ENCODE data around the gene SMTNL2.

Gene SMTNL2

DNA sequence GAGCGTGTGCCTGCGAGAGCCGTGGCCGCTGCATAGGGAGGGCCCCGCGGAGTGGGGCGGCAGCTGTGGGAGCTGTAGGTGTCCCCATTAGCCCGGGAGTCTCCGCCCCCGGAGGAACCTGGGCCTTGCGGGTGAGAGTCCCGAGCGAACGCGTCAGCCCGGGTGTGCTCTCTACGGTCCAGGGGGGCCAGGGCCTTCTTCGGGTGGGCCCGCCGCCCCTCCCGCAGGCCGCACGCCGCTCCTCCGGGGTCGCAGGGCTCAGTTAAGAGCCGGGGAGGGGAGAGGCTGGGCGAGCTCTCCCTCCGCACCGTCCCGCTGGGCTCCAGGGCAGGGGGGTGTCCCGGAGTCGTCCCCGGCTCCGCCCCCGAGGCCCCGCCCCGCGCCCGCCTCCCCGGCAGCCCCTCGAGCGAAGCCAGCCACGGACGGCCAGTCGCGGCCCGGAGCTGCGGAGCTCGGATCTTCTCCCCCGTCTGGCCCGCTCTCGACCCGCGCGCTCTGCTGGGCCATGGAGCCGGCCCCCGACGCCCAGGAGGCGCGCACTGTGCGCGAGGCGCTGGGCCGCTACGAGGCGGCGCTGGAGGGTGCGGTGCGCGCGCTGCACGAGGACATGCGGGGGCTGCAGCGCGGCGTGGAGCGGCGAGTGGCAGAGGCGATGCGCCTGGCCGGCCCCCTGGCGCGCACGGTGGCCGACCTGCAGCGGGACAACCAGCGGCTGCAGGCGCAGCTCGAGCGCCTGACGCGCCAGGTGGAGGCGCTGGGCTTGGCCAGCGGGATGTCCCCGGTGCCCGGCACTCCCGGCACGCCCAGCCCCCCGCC is at the start of gene SMTNL2:
Gene SMTNL2 (plus strand): TSS at position 429 of the 816 bp plus-strand sequence. CDS start 77 bp downstream, at position 506.
- DNase-seq (ENCODE audit: low read depth in 1 of 2, low spot score in 1 of 2) = no peak

DNA sequence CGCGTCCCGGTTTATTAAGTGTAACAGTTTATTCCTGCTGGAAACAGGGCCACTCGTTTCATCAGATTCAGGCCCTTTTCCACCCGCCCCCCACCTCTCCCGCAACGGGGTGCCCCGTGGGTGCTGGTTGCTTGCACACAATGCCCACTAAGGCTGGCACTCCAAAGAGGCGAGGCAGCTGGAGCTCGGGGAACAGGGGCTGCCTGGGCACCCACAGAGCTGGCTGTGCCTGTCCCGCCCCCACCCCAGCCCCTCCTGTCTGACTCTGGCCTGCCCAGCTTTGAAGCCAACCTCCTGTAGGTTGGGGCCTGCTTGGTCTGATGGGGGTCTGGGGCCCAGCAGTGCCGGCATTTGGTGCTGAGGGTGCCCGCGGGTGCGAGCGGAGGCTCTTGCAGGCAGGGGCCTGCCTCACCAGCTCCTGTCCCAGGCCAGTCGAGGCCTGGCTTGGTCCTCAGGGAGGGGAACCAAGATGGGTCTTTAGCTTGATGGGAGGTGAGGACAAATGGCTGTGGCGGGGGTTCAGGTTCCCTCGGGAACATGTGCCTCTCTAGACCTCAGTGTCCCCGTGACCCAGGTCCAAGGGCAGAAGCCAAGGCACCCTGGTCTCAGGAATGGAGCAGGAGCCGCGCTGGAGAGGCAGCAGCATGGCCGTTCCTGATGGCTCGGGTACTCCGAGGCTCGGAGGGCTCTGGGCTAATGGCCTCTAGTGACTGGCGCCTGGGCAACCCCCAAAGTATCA is 49.2 kb upstream of the SMTNL2 start:
- no peak for DNase-seq (ENCODE audit: low read depth in 1 of 2, low spot score in 1 of 2)

DNA sequence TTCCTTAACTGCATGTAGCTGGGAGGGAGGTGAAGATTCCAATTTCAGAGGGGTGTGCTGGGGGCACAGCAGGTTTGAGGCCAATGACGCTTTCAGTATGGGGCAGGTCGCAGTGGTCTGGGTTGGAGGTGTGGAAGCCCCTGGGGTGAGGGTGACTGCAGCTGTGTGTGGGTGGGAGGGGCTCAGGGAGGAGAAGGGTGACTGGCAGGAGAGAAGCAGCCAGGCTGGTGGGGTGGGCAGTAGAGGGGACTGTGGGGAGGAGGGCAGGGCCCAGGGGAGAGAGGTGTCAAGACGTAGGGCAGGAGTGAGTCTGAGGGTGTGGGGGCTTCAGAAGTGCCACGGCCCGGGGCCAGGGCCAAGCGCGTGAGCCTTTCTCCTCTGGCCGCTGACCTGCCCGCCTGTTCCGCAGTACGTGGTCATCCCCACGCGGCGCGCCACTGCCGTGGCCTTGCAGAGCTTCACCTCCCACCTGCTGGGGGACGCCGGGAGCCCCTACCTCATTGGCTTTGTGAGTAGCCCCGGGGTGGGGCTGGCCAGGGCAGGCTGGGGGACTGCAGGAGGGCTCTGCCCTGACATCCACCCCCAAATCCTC is 48.6 kb upstream of the SMTNL2 start:
- no peak for DNase-seq (ENCODE audit: low read depth in 1 of 2, low spot score in 1 of 2)

DNA sequence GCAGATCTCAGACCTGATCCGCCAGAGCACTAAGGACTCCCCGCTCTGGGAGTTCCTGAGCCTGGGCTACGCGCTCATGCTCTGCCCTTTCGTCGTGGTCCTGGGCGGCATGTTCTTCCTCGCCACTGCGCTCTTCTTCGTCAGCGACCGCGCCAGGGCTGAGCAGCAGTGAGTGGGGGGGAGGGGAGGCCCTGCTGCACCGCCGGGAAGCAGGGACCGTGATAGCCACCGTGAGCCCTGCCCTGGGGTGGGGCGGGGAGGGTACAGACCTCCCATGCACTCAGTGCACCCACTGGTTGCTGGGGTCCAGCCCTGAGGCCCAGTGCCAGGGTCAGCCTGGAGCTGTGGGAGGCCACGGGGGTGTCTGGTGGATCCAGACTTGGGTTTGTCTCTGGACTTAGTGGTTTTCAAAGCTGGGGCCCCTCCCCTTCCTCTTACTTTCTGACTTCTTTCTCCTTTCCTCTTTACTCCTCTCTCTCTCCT is 48.0 kb upstream of the SMTNL2 start:
- no peak for DNase-seq (ENCODE audit: low read depth in 1 of 2, low spot score in 1 of 2)

DNA sequence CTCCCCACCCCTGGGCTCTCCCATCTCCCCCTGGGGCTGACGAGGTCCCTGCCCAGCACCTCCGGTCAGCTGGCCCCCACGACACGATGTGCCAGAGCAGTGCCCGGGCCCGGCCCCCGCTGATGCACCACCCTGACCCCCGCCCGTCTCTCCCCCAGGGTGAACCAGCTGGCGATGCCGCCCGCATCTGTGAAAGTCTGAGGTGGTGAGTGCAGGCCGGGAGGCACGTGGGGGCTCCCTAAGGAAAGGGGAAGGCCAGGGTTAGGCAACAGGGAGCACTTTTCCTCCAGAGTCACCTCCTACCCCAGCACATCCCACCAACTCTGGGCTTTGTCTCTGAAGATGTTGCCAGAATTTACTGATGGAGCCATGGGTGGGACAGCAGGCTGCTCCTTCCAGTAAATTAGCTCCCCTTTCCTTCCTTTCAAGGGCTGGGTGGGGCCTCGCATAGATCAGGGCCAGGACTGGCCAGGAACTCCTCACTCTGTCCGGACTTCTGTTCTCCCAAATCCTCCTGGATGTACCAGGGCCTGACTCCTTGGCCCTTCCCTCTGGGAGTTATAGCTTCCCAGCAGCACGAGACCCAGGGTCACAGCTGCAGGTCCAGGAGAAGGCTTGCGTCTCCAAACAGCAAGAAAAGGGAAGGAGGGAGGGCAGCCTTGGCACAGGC is 47.5 kb upstream of the SMTNL2 start:
- no peak for DNase-seq (ENCODE audit: low read depth in 1 of 2, low spot score in 1 of 2)

DNA sequence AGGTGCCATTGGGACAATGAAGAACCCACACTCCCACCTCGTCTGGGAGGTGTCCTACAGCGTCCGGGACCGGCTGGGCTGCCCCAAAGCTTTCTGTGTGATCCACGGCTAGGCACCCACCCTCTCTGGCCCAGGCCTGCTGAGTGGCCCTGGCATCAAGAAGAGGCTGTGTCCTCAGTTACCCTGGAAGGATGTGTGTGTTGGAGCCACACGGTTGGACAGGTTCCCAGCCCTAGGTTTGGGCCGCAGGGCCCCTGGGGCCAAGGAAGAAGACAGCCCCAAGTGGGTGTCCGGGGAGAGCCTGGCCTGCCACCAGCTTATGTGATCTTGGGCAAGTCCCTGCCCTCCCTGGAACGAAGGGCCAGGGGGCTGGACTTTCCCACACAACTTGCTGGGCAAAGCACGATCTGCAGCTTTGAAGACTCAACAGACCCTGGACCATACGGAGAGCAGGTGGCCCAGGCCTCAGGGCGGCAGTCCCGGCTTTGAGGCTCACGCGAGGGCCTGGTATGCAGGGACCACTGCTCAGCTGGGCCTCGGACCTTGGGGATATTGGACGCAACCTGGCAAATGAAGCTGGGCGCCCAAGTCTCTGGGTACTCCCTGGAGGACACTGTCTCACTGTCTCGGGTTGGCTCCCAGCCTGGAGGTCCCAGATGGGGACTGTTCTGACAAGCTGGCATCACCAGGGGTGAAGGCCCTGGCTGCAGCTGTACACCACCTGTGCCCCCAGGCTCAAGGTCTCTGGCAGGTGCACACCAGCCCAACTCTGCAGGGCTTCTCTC is 46.7 kb upstream of the SMTNL2 start:
- DNase-seq (ENCODE audit: low read depth in 1 of 2, low spot score in 1 of 2) = no peak

GRCh38 chr17:4538236-4539002 is 45.9 kb upstream of the SMTNL2 start:
- DNase-seq (ENCODE audit: low read depth in 1 of 2, low spot score in 1 of 2) = no peak

- no peak for DNase-seq (ENCODE audit: low read depth in 1 of 2, low spot score in 1 of 2)
Observed at GRCh38 chr17:4539025-4539424, 45.3 kb upstream of the SMTNL2 start.

GRCh38 chr17:4539576-4540223 is 44.6 kb upstream of the SMTNL2 start:
- DNase-seq (ENCODE audit: low read depth in 1 of 2, low spot score in 1 of 2) = no peak

GRCh38 chr17:4540224-4540651 is 44.1 kb upstream of the SMTNL2 start:
- no peak for DNase-seq (ENCODE audit: low read depth in 1 of 2, low spot score in 1 of 2)

DNA sequence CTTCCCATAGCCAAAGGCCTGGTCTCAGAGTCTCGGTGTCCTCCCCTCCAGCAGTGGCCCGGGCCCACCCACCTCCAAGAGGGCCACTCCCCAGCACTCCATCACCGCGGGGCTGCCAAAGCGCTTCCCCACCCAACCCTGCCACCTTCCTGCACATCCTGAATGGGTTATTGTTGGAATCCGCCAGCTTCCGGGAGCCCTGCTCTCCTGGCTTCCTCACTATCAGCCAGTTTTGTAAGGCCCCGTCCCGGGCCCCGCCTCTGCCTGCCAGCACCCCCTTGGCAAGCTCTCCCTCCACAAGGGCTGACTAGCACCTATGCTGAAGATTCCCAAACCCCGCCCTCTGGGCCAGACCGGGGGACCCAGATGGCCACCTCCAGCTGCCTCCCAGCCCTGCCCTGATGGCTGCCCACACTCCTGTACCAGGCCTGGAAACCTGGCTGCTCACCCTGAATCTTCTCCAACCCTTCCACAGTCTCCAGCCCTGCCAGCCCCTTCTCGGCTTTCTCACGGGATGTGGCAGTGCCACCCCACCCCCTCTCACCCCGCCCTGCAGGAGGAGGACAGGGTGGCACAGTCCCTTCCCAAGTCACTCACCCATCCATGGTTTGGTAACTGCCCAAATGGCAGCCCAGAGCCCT is 43.5 kb upstream of the SMTNL2 start:
- no peak for DNase-seq (ENCODE audit: low read depth in 1 of 2, low spot score in 1 of 2)

DNA sequence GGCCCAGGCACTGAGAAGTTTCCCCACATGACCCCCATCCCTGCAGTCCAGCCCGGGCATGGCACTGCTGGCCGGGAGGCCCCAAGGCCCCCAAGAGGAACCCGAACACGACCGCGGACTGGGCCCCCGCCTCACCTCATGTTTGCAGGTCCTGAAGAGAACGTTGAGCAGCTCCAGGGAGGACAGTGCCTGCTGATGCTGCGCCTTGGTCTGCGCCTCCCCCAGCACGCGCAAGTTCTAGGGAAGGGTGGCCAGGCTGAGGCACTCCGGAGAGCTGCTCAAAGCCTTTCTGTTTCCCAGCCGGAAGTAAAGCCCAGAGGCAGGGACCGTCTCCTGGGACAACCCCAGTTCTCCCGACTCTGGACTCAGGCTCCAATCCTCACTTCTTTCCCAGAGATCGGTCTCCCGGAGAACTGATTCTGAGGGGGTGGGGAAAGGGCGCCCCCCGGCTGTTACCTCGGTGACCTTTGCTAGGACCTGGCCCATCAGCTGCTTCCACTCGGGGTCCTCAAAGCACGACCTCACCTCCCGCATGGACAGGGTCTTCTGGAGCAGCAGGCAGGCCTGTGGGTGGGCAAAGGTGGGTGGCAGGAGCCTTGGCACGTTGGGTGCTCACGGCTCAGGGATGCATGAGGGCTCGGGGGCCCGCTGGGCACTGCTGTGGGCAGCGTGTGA is 42.9 kb upstream of the SMTNL2 start:
- DNase-seq (ENCODE audit: low read depth in 1 of 2, low spot score in 1 of 2) = no peak

- no peak for DNase-seq (ENCODE audit: low read depth in 1 of 2, low spot score in 1 of 2)
Observed at GRCh38 chr17:4542003-4542725, 42.2 kb upstream of the SMTNL2 start.

DNA sequence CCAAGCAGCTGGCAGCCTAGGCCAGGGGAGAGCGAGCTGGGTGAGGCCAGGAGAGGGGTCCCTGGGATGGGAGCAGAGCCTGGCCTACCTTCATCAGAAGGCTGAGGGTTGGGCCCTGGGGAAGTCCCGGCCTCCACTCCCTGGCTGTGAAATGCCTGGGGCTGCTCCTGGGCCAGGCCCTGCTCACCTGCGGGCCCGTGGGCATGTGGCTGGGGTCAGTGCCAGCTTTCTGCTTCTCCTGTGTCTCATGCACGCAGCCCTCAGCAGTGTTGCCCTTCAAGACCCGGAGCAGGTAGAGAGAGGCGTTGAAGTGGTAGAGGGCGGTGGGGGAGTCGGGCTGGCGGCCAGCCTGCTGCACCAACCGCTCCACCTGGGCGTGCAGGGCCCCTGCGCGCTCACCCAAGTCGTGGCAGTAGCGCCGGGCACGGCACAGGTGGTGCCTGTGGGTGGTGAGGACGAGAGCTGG is 41.6 kb upstream of the SMTNL2 start:
- no peak for DNase-seq (ENCODE audit: low read depth in 1 of 2, low spot score in 1 of 2)

GRCh38 chr17:4543557-4544026 is 40.7 kb upstream of the SMTNL2 start:
- no peak for DNase-seq (ENCODE audit: low read depth in 1 of 2, low spot score in 1 of 2)

DNA sequence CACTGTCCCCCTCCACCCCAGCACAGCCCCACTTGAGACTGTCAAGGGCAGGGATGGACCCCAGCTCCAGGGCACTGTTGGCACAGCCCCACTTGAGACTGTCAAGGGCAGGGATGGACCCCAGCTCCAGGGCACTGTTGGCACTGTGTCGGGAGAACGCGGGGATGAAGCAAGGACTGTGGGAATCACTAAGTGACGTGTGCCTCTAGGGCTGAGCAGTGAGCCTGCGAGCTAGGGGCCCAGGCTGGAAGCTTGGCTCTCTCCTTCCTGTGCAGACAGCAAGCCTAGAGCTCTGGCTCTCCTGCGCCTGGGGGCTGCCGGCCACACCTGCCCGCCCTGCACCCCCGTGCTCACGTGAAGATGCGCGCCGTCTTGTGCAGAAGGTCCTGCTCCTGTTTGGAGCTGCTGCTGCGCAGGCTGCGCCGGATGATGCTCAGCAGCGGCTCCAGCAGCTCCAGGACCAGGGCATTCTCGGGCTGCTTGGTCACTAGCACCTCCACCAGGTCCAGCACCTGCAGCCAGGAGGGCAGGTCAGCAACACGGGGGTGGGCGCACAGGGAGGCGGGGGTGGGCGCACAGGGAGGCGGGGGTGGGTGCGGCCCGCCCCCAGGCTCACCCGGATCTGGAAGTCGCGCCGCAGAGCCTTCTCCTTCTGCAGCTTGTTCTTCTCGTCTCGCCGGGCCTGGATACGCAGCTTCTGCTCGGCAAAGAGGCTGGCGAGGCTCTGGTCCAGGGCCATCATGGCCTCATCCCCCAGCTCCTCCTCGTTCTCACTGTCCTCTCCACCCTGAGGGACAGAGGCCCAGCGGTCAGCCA is 40.0 kb upstream of the SMTNL2 start:
- DNase-seq (ENCODE audit: low read depth in 1 of 2, low spot score in 1 of 2) = no peak

DNA sequence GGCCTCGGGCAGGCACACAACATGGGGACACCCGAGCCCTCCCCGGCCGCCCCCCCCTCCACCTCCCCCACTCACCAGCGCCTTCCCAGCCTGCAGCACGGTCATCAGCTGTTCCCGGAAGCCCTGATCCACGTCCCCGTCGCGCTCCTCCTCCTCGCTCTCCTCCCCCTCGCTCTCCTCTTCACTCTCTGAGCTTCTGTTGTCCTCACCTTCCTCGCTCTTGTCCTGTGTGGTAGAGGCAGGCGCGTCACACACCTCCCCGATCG is 39.4 kb upstream of the SMTNL2 start:
- DNase-seq (ENCODE audit: low read depth in 1 of 2, low spot score in 1 of 2) = no peak

Measured in stimulated activated CD4-positive, alpha-beta T cell treated with anti-CD3 and anti-CD28 coated beads, Interleukin-15, amount 100 ng/mL, for 1 hour (primary cell).